ENCODE measurements around the gene MARCHF10.

DNA sequence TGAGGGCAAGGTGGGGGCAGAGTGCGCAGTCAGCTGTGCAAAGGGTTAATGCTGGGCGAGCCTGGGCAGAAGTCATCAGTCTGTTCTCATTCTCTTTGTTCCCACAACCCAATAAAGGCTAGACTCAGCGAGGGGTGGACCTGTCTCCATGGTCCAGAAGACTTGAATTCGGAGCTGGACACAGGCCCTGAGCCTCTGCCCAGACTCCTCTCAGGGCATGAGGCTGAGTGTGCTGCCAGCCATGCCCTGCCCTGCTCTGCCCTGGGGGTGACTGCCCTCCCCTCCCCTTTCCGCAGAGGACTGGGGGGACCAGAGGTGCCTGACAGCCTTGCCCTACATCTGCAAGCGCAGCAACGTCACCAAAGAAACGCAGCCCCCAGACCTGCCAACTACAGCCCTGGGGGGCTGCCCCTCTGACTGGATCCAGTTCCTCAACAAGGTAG is 126.2 kb downstream of the MARCHF10 start:
- TF ChIP-seq, protein P1, sequence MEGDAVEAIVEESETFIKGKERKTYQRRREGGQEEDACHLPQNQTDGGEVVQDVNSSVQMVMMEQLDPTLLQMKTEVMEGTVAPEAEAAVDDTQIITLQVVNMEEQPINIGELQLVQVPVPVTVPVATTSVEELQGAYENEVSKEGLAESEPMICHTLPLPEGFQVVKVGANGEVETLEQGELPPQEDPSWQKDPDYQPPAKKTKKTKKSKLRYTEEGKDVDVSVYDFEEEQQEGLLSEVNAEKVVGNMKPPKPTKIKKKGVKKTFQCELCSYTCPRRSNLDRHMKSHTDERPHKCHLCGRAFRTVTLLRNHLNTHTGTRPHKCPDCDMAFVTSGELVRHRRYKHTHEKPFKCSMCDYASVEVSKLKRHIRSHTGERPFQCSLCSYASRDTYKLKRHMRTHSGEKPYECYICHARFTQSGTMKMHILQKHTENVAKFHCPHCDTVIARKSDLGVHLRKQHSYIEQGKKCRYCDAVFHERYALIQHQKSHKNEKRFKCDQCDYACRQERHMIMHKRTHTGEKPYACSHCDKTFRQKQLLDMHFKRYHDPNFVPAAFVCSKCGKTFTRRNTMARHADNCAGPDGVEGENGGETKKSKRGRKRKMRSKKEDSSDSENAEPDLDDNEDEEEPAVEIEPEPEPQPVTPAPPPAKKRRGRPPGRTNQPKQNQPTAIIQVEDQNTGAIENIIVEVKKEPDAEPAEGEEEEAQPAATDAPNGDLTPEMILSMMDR (conservative IDR thresholded peaks at IDR 0.05; ENCODE audit: low read depth, low read length), result no peak
- TF ChIP-seq EZH2 (IDR thresholded peaks at IDR 0.05; ENCODE audit: low read length, unreplicated experiment) (no peak), EZH2phosphoT487 (IDR thresholded peaks at IDR 0.05; ENCODE audit: borderline replicate concordance, low read length) (no peak)

Data from PC-3 (cell line).